ENCODE measurements around the gene IDS. TPM values are rescaled to one million over a fixed set of nuclear protein-coding genes. Genes with fewer than 3 reads are reported as not detected.

IDS gene
- total RNA-seq, 1 experiment from 2014 or later, result 78.7 TPM

DNA sequence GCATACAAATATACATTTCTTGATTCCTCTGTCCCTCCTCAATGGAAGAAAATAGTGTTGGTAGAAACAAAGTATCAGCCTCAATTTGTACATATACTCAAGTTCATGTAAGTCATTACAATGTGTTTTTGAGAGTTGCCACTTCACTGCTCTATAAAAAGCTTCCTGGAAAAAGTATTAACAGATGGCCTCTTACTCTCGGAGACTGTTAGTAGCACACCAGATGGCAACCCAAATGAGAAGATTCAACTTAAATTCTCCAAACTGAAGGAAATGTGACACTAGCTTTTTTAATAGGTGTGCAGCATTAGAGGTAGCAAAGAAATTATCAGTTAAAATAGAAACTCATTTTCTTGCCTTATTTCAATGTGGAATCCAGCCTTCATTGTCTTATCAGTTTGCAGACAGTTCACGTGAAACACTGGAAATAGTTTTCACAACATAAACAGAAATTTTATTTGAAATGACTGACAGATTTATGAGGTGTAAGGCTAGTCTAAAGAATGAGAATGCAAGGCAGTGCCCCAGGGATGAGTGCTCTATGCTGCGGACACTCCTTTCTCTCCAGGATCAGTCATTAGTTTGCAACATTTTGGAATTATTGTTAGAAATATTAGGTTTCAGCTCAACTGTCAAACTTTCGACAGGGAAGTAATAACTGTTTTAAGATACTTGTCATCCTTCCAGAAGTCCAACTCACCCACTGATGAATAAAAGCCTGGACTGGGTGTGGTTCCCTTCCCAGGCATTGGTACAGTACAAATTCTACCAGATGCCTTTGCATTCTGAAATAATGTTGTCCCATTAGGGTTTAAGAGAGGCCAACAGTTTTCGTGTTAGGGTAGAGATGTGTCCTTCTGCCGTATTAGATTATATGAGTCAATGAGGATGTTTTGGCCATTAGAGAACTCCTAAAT lies 50.9 kb downstream of the IDS start:
- H3K27me3 ChIP-seq (ENCODE audit: control insufficient read depth, insufficient read depth, low read length), result no peaks in the 10 kb centered on the region
- no peak for TF ChIP-seq TCF7L2 (IDR thresholded peaks at IDR 0.05; ENCODE audit: low read depth, low read length)
- TF ChIP-seq REST (IDR thresholded peaks at IDR 0.05; ENCODE audit: insufficient read depth in 1 of 2, low read depth in 2 of 2, low read length in 1 of 2), result no peak
- no peak for TF ChIP-seq POLR2AphosphoS5 (IDR thresholded peaks at IDR 0.05; ENCODE audit: low read depth, low read length)
- no peak for TF ChIP-seq SIN3A (IDR thresholded peaks at IDR 0.05; ENCODE audit: borderline replicate concordance, insufficient read depth, low read depth, low read length)
- no peak for TF ChIP-seq CTCF (IDR thresholded peaks at IDR 0.05)
- intact Hi-C loops (cut with micrococcal nuclease; ENCODE audit: unreplicated experiment) (no loop called here), in situ Hi-C loops (cut with HindIII; ENCODE audit: low pct_unique_long_range_greater_than_20kb, low sequenced_read_pairs) (no loop called here)
- H3K4me1 ChIP-seq (ENCODE audit: control insufficient read depth, insufficient read depth, low read length), result no peaks in the 10 kb centered on the region
- ATAC-seq, result no peak
- no peak overlapping the region for H3K4me3 ChIP-seq (ENCODE audit: low read depth in 2 of 2, low read length in 2 of 2)
- no peaks in the 10 kb centered on the region for H3K36me3 ChIP-seq (ENCODE audit: control insufficient read depth, insufficient read depth, low read length)
- no peaks in the 10 kb centered on the region for H3K9me3 ChIP-seq (ENCODE audit: control insufficient read depth, insufficient read depth, low read depth, low read length)
- CTCF ChIA-PET, result no interaction called here
- POLR2A ChIA-PET, result interaction anchor here (0.6 kb wide), 1 partner anchor 744 kb away, joined by 3 read pairs; no protein-coding TSS in a partner anchor
- BruUV-seq (replicated peaks), result no TSS peak
- DNase-seq (ENCODE audit: low read depth, low spot score), result no peak
- H3K27ac ChIP-seq (ENCODE audit: low read length), result no peak overlapping the region

- H3K27me3 ChIP-seq (ENCODE audit: control insufficient read depth, insufficient read depth, low read length), result no peaks in the 10 kb centered on the region
- H3K4me3 ChIP-seq (ENCODE audit: low read depth in 2 of 2, low read length in 2 of 2), result no peak overlapping the region
- ChIA-PET POLR2A (no interaction called here), CTCF (no interaction called here)
- no peaks in the 10 kb centered on the region for H3K36me3 ChIP-seq (ENCODE audit: control insufficient read depth, insufficient read depth, low read length)
- peak; percentile 27 for DNase-seq (ENCODE audit: low read depth, low spot score)
- intact Hi-C loops (cut with micrococcal nuclease; ENCODE audit: unreplicated experiment), result no loop called here
- H3K4me1 ChIP-seq (ENCODE audit: control insufficient read depth, insufficient read depth, low read length), result no peaks in the 10 kb centered on the region
- in situ Hi-C loops (cut with HindIII; ENCODE audit: low pct_unique_long_range_greater_than_20kb, low sequenced_read_pairs), result no loop called here
- ATAC-seq, result no peak
- no TSS peak for BruUV-seq (replicated peaks)
- H3K9me3 ChIP-seq (ENCODE audit: control insufficient read depth, insufficient read depth, low read depth, low read length), result no peaks in the 10 kb centered on the region
- no peak overlapping the region for H3K27ac ChIP-seq (ENCODE audit: low read length)
- TF ChIP-seq POLR2AphosphoS5 (IDR thresholded peaks at IDR 0.05; ENCODE audit: low read depth, low read length) (no peak), TCF7L2 (IDR thresholded peaks at IDR 0.05; ENCODE audit: low read depth, low read length) (no peak), SIN3A (IDR thresholded peaks at IDR 0.05; ENCODE audit: borderline replicate concordance, insufficient read depth, low read depth, low read length) (no peak), REST (IDR thresholded peaks at IDR 0.05; ENCODE audit: insufficient read depth in 1 of 2, low read depth in 2 of 2, low read length in 1 of 2) (no peak), CTCF (IDR thresholded peaks at IDR 0.05) (no peak)
Measured at GRCh38 chrX:149453030-149453429, 52.1 kb downstream of the IDS start.

Data from Panc1 (cell line).